IMR-90 (cell line): ENCODE results near the gene EXOC6B. TPM values are rescaled to one million over a fixed set of nuclear protein-coding genes. Genes with fewer than 3 reads are reported as not detected.
A peak's percentile ranks its signal among the peaks of the same experiment; 100 is the strongest.

Experiments used
- ATAC-seq: fragments of 200-7000 bp; cut with Tn5 transposase; 2 replicates; pipeline ENCODE4 v1.9.1; 2020; ENCODE audit warnings: low read depth, mild to moderate bottlenecking, moderate library complexity
- BruUV-seq: library from RNA; stranded (reverse); fragments of 400-500 nt; replicated peaks from 2 replicates; lab custom pipeline; 2021; lab: Mats Ljungman, UMichigan
- CTCF ChIA-PET: fragments of 300-600 bp; formaldehyde crosslinking; extraction: SDS; loops from one replicate; lab custom pipeline; 2021; ENCODE audit warnings: antibody characterized with exemption; lab: Yijun Ruan, JAX
- POLR2A ChIA-PET: fragments of 300-600 bp; sonication (Branson Sonifier 250); formaldehyde crosslinking; loops from one replicate; lab custom pipeline; 2022; ENCODE audit warnings: antibody characterized with exemption; ENCODE audit not compliant: unreplicated experiment; lab: Charles Lee
- DNase-seq: peaks from one replicate; pipeline ENCODE4 v3.0.0; 2013
- H2AFZ ChIP-seq: replicated peaks from 2 replicates; pipeline ENCODE3; 2013; ENCODE audit warnings: low read length, mild to moderate bottlenecking; ENCODE audit not compliant: poor library complexity
- H2AK5ac ChIP-seq: 2 replicates; pipeline ENCODE4 v1.6.1; 2013; ENCODE audit warnings: low read depth, low read length, inconsistent platforms
- H2AK9ac ChIP-seq: replicated peaks from 2 replicates; pipeline ENCODE3; 2013; ENCODE audit warnings: mild to moderate bottlenecking, low read depth, low read length, moderate library complexity; ENCODE audit not compliant: poor library complexity
- H2BK120ac ChIP-seq: 2 replicates; pipeline ENCODE4 v1.6.1; 2013; ENCODE audit warnings: low read depth, low read length, inconsistent platforms
- H2BK15ac ChIP-seq: 3 replicates; pipeline ENCODE4 v1.6.1; 2013; ENCODE audit warnings: low read depth, low read length, inconsistent platforms
- H2BK20ac ChIP-seq: 2 replicates; pipeline ENCODE4 v1.6.1; 2013; ENCODE audit warnings: low read depth, mild to moderate bottlenecking, inconsistent platforms, low read length, moderate library complexity
- H2BK5ac ChIP-seq: 2 replicates; pipeline ENCODE4 v1.6.1; 2013; ENCODE audit warnings: mild to moderate bottlenecking, low read depth, low read length, inconsistent platforms; ENCODE audit not compliant: poor library complexity, severe bottlenecking
- H3K14ac ChIP-seq: replicated peaks from 2 replicates; pipeline ENCODE4 v1.6.1; 2013; ENCODE audit warnings: low read depth, low read length, inconsistent platforms
- H3K18ac ChIP-seq: 2 replicates; pipeline ENCODE4 v1.6.1; 2013; ENCODE audit warnings: low read depth, low read length, control low read depth
- H3K23ac ChIP-seq: 2 replicates; pipeline ENCODE4 v1.6.1; 2013; ENCODE audit warnings: low read depth, low read length, inconsistent platforms
- H3K27ac ChIP-seq: 2 replicates; pipeline ENCODE4 v1.5.1; 2013; ENCODE audit warnings: mild to moderate bottlenecking, control low read depth, low read length; ENCODE audit not compliant: insufficient read depth
- H3K27me3 ChIP-seq: 2 replicates; pipeline ENCODE4 v1.6.1; 2013; ENCODE audit warnings: low read length; ENCODE audit not compliant: control insufficient read depth, insufficient read depth
- H3K36me3 ChIP-seq: 2 replicates; pipeline ENCODE4 v1.6.1; 2013; ENCODE audit warnings: low read length, mixed read lengths; ENCODE audit not compliant: control insufficient read depth, insufficient read depth
- H3K4ac ChIP-seq: 2 replicates; pipeline ENCODE4 v1.6.1; 2013; ENCODE audit warnings: low read depth, low read length, inconsistent platforms
- H3K4me1 ChIP-seq: 2 replicates; pipeline ENCODE4 v1.6.1; 2013; ENCODE audit warnings: low read length, mixed read lengths; ENCODE audit not compliant: control insufficient read depth, insufficient read depth
- H3K4me2 ChIP-seq: 2 replicates; pipeline ENCODE4 v1.6.1; 2013; ENCODE audit warnings: low read depth, mild to moderate bottlenecking, control low read depth, low read length, moderate library complexity
- H3K4me3 ChIP-seq: 2 replicates; pipeline ENCODE4 v1.5.1; 2013; ENCODE audit warnings: low read depth, mild to moderate bottlenecking, control low read depth, low read length, moderate library complexity; ENCODE audit not compliant: insufficient read depth
- H3K56ac ChIP-seq: 2 replicates; pipeline ENCODE4 v1.6.1; 2013; ENCODE audit warnings: low read length, inconsistent platforms; ENCODE audit not compliant: insufficient read depth; ENCODE audit errors: extremely low read depth
- H3K79me1 ChIP-seq, 2 experiments: 2 replicates each; pipeline ENCODE4 v1.6.1; 2013; ENCODE audit warnings: low read length in 2 of 2, inconsistent platforms in 1 of 2, low read depth in 1 of 2
- H3K9ac ChIP-seq: 2 replicates; pipeline ENCODE4 v1.6.1; 2013; ENCODE audit warnings: low read depth, low read length, control low read depth
- H3K9me1 ChIP-seq: 2 replicates; pipeline ENCODE4 v1.6.1; 2013; ENCODE audit warnings: low read length, inconsistent platforms; ENCODE audit not compliant: insufficient read depth
- H3K9me3 ChIP-seq: 2 replicates; pipeline ENCODE4 v1.6.1; 2013; ENCODE audit warnings: low read length; ENCODE audit not compliant: control insufficient read depth, insufficient read depth
- H4K20me1 ChIP-seq: 2 replicates; pipeline ENCODE4 v1.6.1; 2013; ENCODE audit warnings: low read length, inconsistent platforms; ENCODE audit not compliant: insufficient read depth
- H4K5ac ChIP-seq: 2 replicates; pipeline ENCODE4 v1.6.1; 2013; ENCODE audit warnings: mild to moderate bottlenecking, low read depth, low read length, control low read depth
- H4K8ac ChIP-seq, 2 experiments: 2 replicates each; pipeline ENCODE4 v1.6.1; 2013; ENCODE audit warnings: low read depth in 2 of 2, low read length in 2 of 2, control low read depth in 1 of 2, inconsistent platforms in 1 of 2
- H4K91ac ChIP-seq: 2 replicates; pipeline ENCODE4 v1.6.1; 2013; ENCODE audit warnings: low read depth, low read length, inconsistent platforms; ENCODE audit not compliant: insufficient read depth
- BHLHE40 ChIP-seq: fragments of 150-350 bp; IDR thresholded peaks from 2 replicates; pipeline ENCODE4 v1.6.1; 2016; ENCODE audit warnings: mild to moderate bottlenecking, low read depth, low read length
- CEBPB ChIP-seq: IDR thresholded peaks from 2 replicates; pipeline ENCODE4 v1.6.1; 2012; ENCODE audit warnings: low read depth, low read length, improper control_type of control experiment
- CHD1 ChIP-seq: IDR thresholded peaks from 2 replicates; pipeline ENCODE4 v1.6.1; 2012; ENCODE audit warnings: low read depth, low read length, improper control_type of control experiment
- CTCF ChIP-seq: conservative IDR thresholded peaks from 2 replicates; pipeline ENCODE4 v1.5.1; 2012; ENCODE audit warnings: mild to moderate bottlenecking, low read depth, low read length, improper control_type of control experiment
- ELK1 ChIP-seq: fragments of 150-350 bp; IDR thresholded peaks from 2 replicates; pipeline ENCODE4 v1.6.1; 2016; ENCODE audit warnings: low read depth, mild to moderate bottlenecking, low read length, moderate library complexity, borderline replicate concordance
- FOS ChIP-seq: fragments of 150-350 bp; IDR thresholded peaks from 2 replicates; pipeline ENCODE4 v1.6.1; 2016; ENCODE audit warnings: low read depth, low read length
- MAFK ChIP-seq: IDR thresholded peaks from 2 replicates; pipeline ENCODE4 v1.6.1; 2012; ENCODE audit warnings: low read depth, low read length, improper control_type of control experiment
- MAZ ChIP-seq: IDR thresholded peaks from 2 replicates; pipeline ENCODE4 v1.6.1; 2012; ENCODE audit warnings: low read depth, mild to moderate bottlenecking, low read length, improper control_type of control experiment, moderate library complexity, borderline replicate concordance
- MXI1 ChIP-seq: IDR thresholded peaks from 2 replicates; pipeline ENCODE4 v1.6.1; 2012; ENCODE audit warnings: low read depth, mild to moderate bottlenecking, low read length, moderate library complexity, borderline replicate concordance
- NFE2L2 ChIP-seq: fragments of 150-350 bp; IDR thresholded peaks from 2 replicates; pipeline ENCODE4 v1.6.1; 2016; ENCODE audit warnings: low read depth, mild to moderate bottlenecking, low read length
- POLR2A ChIP-seq: IDR thresholded peaks from 2 replicates; pipeline ENCODE4 v1.6.1; 2012; ENCODE audit warnings: mild to moderate bottlenecking, low read depth, low read length
- RAD21 ChIP-seq: IDR thresholded peaks from 2 replicates; pipeline ENCODE4 v1.6.1; 2012; ENCODE audit warnings: low read length, improper control_type of control experiment
- RCOR1 ChIP-seq: IDR thresholded peaks from 2 replicates; pipeline ENCODE4 v1.6.1; 2012; ENCODE audit warnings: mild to moderate bottlenecking, low read length, improper control_type of control experiment; ENCODE audit not compliant: insufficient replicate concordance
- RFX5 ChIP-seq: IDR thresholded peaks from 2 replicates; pipeline ENCODE4 v1.8.0; 2012; ENCODE audit warnings: low read depth, mild to moderate bottlenecking, low read length, moderate library complexity
- SMC3 ChIP-seq: fragments of 150-350 bp; IDR thresholded peaks from 2 replicates; pipeline ENCODE4 v1.6.1; 2016; ENCODE audit warnings: low read depth, mild to moderate bottlenecking, antibody characterized with exemption, low read length, moderate library complexity
- USF2 ChIP-seq: fragments of 150-350 bp; IDR thresholded peaks from 2 replicates; pipeline ENCODE4 v1.6.1; 2017; ENCODE audit warnings: mild to moderate bottlenecking, antibody characterized with exemption, low read length, low read depth
- WGBS, 2 experiments: methylation state at CpG; one replicate each; pipeline versions ENCODE4 v1.1.5 to v1.1.7; 2013; ENCODE audit warnings: missing lambda C conversion rate in 2 of 2; ENCODE audit not compliant: insufficient read length in 1 of 2; ENCODE audit errors: extremely low coverage in 2 of 2; 5-methylcytosine and 5-hydroxymethylcytosine counted together
- dilution Hi-C: fragments of 300-500 bp; cut with HindIII; formaldehyde crosslinking; loops from one replicate; pipeline ENCODE4 v1.14.3; 2018; ENCODE audit warnings: low sequenced_read_pairs; ENCODE audit not compliant: unreplicated experiment
- in situ Hi-C: fragments of 300-500 bp; cut with MboI; formaldehyde crosslinking; loops from 3 replicates; pipeline ENCODE4 v1.14.3; 2019; ENCODE audit warnings: low sequenced_read_pairs, inconsistent platforms, mixed read lengths
- intact Hi-C: fragments of 100-400 bp; cut with micrococcal nuclease; formaldehyde crosslinking; loops from 2 replicates; pipeline ENCODE4 v1.10.0; 2022
- polyA plus RNA-seq, 3 experiments: library from polyadenylated mRNA; depleted of rRNA; stranded (reverse); fragments of >200 nt; gene quantifications; 2 replicates each; pipeline ENCODE4 v1.2.3, GENCODE V29; 2012; ENCODE audit warnings: low replicate concordance in 1 of 3
- total RNA-seq: library from RNA; depleted of rRNA; stranded (reverse); fragments of >200 nt; gene quantifications from 2 replicates; pipeline ENCODE4 v1.2.3, GENCODE V29; 2012

EXOC6B gene
- total and polyA plus RNA-seq, 2 of the 4 experiments (the other 2 are of a cell fraction): 10.2 to 29.4 TPM

- POLR2A ChIA-PET: no interaction called here
- intact Hi-C loops: loop anchor here (1.0 to 5.0 kb wide), 3 partner anchors 266 to 590 kb away; no protein-coding TSS in a partner anchor
These were observed 688.8 kb downstream of the EXOC6B start for GRCh38 chr2:72136933-72137497.

More at GRCh38 chr2:72136933-72137497, 688.8 kb downstream of the EXOC6B start:
- Histone ChIP-seq H4K91ac (no peak overlapping the region), H2BK15ac (no peak overlapping the region), H3K56ac (no peak overlapping the region), H2AK9ac (peak overlapping the region; percentile 60), H3K4me2 (no peak overlapping the region), H3K9me1 (no peaks in the 10 kb centered on the region), H2BK20ac (no peak overlapping the region), H2AK5ac (no peak overlapping the region), H3K27ac (no peak overlapping the region), H2BK5ac (no peak overlapping the region), H3K4me1 (no peaks in the 10 kb centered on the region), H3K9ac (no peak overlapping the region), H4K8ac (no peak overlapping the region), H3K4me3 (no peak overlapping the region), H3K23ac (no peak overlapping the region), H3K27me3 (peaks cover 25% of the 10 kb centered on the region; the same call in 1 of the 2 replicates), H3K18ac (no peak overlapping the region), H3K36me3 (no peaks in the 10 kb centered on the region), H2BK120ac (no peak overlapping the region), H4K20me1 (no peaks in the 10 kb centered on the region), H3K9me3 (no peaks in the 10 kb centered on the region), H3K79me1 (no peaks in the 10 kb centered on the region), H3K14ac (no peak overlapping the region), H3K4ac (no peak overlapping the region), H2AFZ (no peak overlapping the region), H4K5ac (no peak overlapping the region)
- DNase-seq (no peak), ATAC-seq (no peak)
- in situ Hi-C loops (no loop called here), dilution Hi-C loops (no loop called here)
- CTCF ChIA-PET: interaction anchor here (0.8 kb wide), 1 partner anchor 13 kb away, joined by 3 read pairs; no protein-coding TSS in a partner anchor
- TF ChIP-seq NFE2L2: no peak
- TF ChIP-seq RFX5: no peak
- TF ChIP-seq SMC3: no peak
- TF ChIP-seq RAD21: no peak
- no peak for TF ChIP-seq FOS
- TF ChIP-seq CEBPB: no peak
- no peak for TF ChIP-seq BHLHE40
- TF ChIP-seq MAZ: no peak
- TF ChIP-seq RCOR1: no peak
- no peak for TF ChIP-seq POLR2A
- no peak for TF ChIP-seq CTCF
- no peak for TF ChIP-seq USF2
- TF ChIP-seq MAFK: no peak
- TF ChIP-seq ELK1: no peak
- no peak for TF ChIP-seq MXI1
- TF ChIP-seq CHD1: no peak
- BruUV-seq: no TSS peak
- WGBS, 2 experiments: 50% methylated on average over 1 of the region's 7 CpGs; no CpG with 5 or more reads in 1 of the 2 experiments
